Spinal cord (tissue), 10 donors: ENCODE data around the gene POM121C. TPM values are rescaled to one million over a fixed set of nuclear protein-coding genes. Genes with fewer than 3 reads are reported as not detected.
A peak's percentile ranks its signal among the peaks of the same experiment; 100 is the strongest.
"Not testable (repeated sequence)": the region's sequence is repeated elsewhere in the genome, so short reads cannot be mapped to it uniquely, and the experiment has no call there.

Source experiments
- DNase-seq, 6 donors: peaks; one replicate each; pipeline versions ENCODE4 v3.0.0 to v3.0.0-alpha.2; 2013 to 2015; ENCODE audit warnings: low spot score in 6 of 6, low read depth in 4 of 6
- H3K27ac ChIP-seq: one replicate; pipeline ENCODE4 v1.5.1; 2013; ENCODE audit warnings: low read depth, low read length, control low read depth
- H3K27me3 ChIP-seq: one replicate; pipeline ENCODE4 v1.6.1; 2013; ENCODE audit warnings: low read length; ENCODE audit not compliant: control insufficient read depth, insufficient read depth
- H3K36me3 ChIP-seq: one replicate; pipeline ENCODE4 v1.6.1; 2013; ENCODE audit warnings: low read length; ENCODE audit not compliant: control insufficient read depth, insufficient read depth
- H3K4me1 ChIP-seq: one replicate; pipeline ENCODE4 v1.6.1; 2013; ENCODE audit warnings: low read length; ENCODE audit not compliant: control insufficient read depth, insufficient read depth
- H3K4me3 ChIP-seq: one replicate; pipeline ENCODE4 v1.5.1; 2013; ENCODE audit warnings: low read depth, low read length, control low read depth
- H3K9me3 ChIP-seq: one replicate; pipeline ENCODE4 v1.6.1; 2013; ENCODE audit warnings: low read length; ENCODE audit not compliant: control insufficient read depth, insufficient read depth
- WGBS: methylation state at CpG from one replicate; pipeline ENCODE4 v1.1.5; 2013; ENCODE audit warnings: missing lambda C conversion rate; ENCODE audit not compliant: insufficient coverage; 5-methylcytosine and 5-hydroxymethylcytosine counted together
- long read RNA-seq, 4 donors: transcript quantifications; one replicate each; lab custom pipeline, GENCODE V29; 2026
- polyA plus RNA-seq, 2 donors: library from polyadenylated mRNA; unstranded; fragments of 120-200 nt; gene quantifications; one replicate each; pipeline ENCODE4 v1.2.1, GENCODE V29; 2013; ENCODE audit not compliant: insufficient read length in 2 of 2
- total RNA-seq, 2 donors: library from RNA; depleted of rRNA in 1 of 2; stranded (reverse); fragments of 120-200 nt in 1 of 2; fragments of >200 nt in 1 of 2; gene quantifications; one replicate each; pipeline versions ENCODE4 v1.2.3 to v1.2.4, GENCODE V29; 2013 to 2014
- donor health status: healthy.

Gene POM121C
- total RNA-seq (10 to 100 TPM; 17.4 to 19.9 TPM), polyA plus RNA-seq (10 to 100 TPM; 49.4 to 69.3 TPM)
- long read RNA-seq, donor 1: 0 reads
- long read RNA-seq, donor 2, partial matches to known transcripts: 15 of 15 reads
- long read RNA-seq, donor 2, other reads (novel, unspliced or antisense): 0 of 15 reads
- long read RNA-seq, donor 3, partial matches to known transcripts: 6 of 7 reads
- long read RNA-seq, donor 3, other reads (novel, unspliced or antisense): 0 of 7 reads
- long read RNA-seq, donor 4, partial matches to known transcripts: 10 of 11 reads
- long read RNA-seq, donor 4, other reads (novel, unspliced or antisense): 0 of 11 reads

GRCh38 chr7:75485979-75486643 is at the start of gene POM121C:
Gene POM121C, minus strand, starts transcription at chr7:75486299. Its CDS starts 44,803 bp downstream, at chr7:75441496.
- H3K36me3 ChIP-seq, H3K4me1 ChIP-seq, H3K9me3 ChIP-seq, H3K27me3 ChIP-seq: not testable (repeated sequence)
- Histone ChIP-seq H3K4me3 (peak within 1 kb of the TSS; percentile 63), H3K27ac (peak within 1 kb of the TSS; percentile 71)
- peak; percentile 70 to 97 (median 82) for DNase-seq
- WGBS: under 1% methylated on average over 49 of the region's 49 CpGs

- Histone ChIP-seq H3K27me3 (no peaks in the 10 kb centered on the region), H3K4me3 (no peak overlapping the region), H3K27ac (no peak overlapping the region), H3K4me1 (no peaks in the 10 kb centered on the region), H3K9me3 (no peaks in the 10 kb centered on the region), H3K36me3 (peaks cover 49% of the 10 kb centered on the region)
- 88% methylated on average over 7 of the region's 8 CpGs for WGBS
- DNase-seq: no peak
Observed at GRCh38 chr7:75534727-75535307, 48.7 kb upstream of the POM121C start.

- H3K4me3 ChIP-seq: no peak overlapping the region
- no peaks in the 10 kb centered on the region for H3K9me3 ChIP-seq
- H3K4me1 ChIP-seq: no peaks in the 10 kb centered on the region
- peaks cover 42% of the 10 kb centered on the region for H3K36me3 ChIP-seq
- DNase-seq: no peak
- H3K27me3 ChIP-seq: no peaks in the 10 kb centered on the region
- H3K27ac ChIP-seq: no peak overlapping the region
- 97% methylated on average over 6 of the region's 6 CpGs for WGBS
Observed at GRCh38 chr7:75533926-75534325, 47.8 kb upstream of the POM121C start.

- Histone ChIP-seq H3K36me3 (peaks cover 31% of the 10 kb centered on the region), H3K27me3 (no peaks in the 10 kb centered on the region), H3K4me1 (no peaks in the 10 kb centered on the region), H3K4me3 (no peak overlapping the region), H3K9me3 (no peaks in the 10 kb centered on the region), H3K27ac (no peak overlapping the region)
- 93% methylated on average over 3 of the region's 4 CpGs for WGBS
- DNase-seq: no peak
Observed at GRCh38 chr7:75532639-75533038, 46.5 kb upstream of the POM121C start.

GRCh38 chr7:75531359-75531821 is 45.3 kb upstream of the POM121C start:
- H3K27ac ChIP-seq: no peak overlapping the region

GRCh38 chr7:75527224-75527722 is 41.2 kb upstream of the POM121C start:
- WGBS: 0% methylated on average over 31 of the region's 37 CpGs
- not testable (repeated sequence) for H3K27me3 ChIP-seq, DNase-seq, H3K9me3 ChIP-seq
- Histone ChIP-seq H3K27ac (peak overlapping the region; percentile 57), H3K4me1 (peaks cover 12% of the 10 kb centered on the region), H3K4me3 (peak overlapping the region; percentile 66), H3K36me3 (peaks cover 13% of the 10 kb centered on the region)

More at GRCh38 chr7:75531359-75531821, 45.3 kb upstream of the POM121C start:
- WGBS: 59% methylated on average over 6 of the region's 6 CpGs
- no peaks in the 10 kb centered on the region for H3K9me3 ChIP-seq
- H3K4me1 ChIP-seq: peaks cover 8% of the 10 kb centered on the region
- peaks cover 22% of the 10 kb centered on the region for H3K36me3 ChIP-seq
- H3K4me3 ChIP-seq: no peak overlapping the region
- H3K27me3 ChIP-seq: no peaks in the 10 kb centered on the region
- no peak for DNase-seq

GRCh38 chr7:75521727-75522126 is 35.6 kb upstream of the POM121C start:
- not testable (repeated sequence) for H3K27ac ChIP-seq, H3K4me1 ChIP-seq, H3K9me3 ChIP-seq, DNase-seq, H3K4me3 ChIP-seq, H3K27me3 ChIP-seq
- H3K36me3 ChIP-seq: peaks cover 13% of the 10 kb centered on the region

- H3K4me3 ChIP-seq, H3K27me3 ChIP-seq, H3K27ac ChIP-seq, H3K9me3 ChIP-seq, DNase-seq, H3K36me3 ChIP-seq, H3K4me1 ChIP-seq: not testable (repeated sequence)
- 80% methylated on average over 1 of the region's 2 CpGs for WGBS
Observed at GRCh38 chr7:75518842-75519241, 32.7 kb upstream of the POM121C start.

- DNase-seq, H3K9me3 ChIP-seq, H3K27ac ChIP-seq, H3K4me1 ChIP-seq, H3K36me3 ChIP-seq, H3K27me3 ChIP-seq, H3K4me3 ChIP-seq: not testable (repeated sequence)
- WGBS: no CpG with 5 or more reads among the region's 4 CpGs
Observed at GRCh38 chr7:75509033-75509432, 22.9 kb upstream of the POM121C start.
